ENCODE results near the gene PPARD.
A peak's percentile ranks its signal among the peaks of the same experiment; 100 is the strongest.

GRCh38 chr6:35396991-35397390 is 54.6 kb downstream of the PPARD start:
- TF ChIP-seq CTCF (IDR thresholded peaks at IDR 0.05): no peak
- TF ChIP-seq POLR2A (IDR thresholded peaks at IDR 0.05): peak in 1 of 2 donors; percentile 15

All from adrenal gland (tissue), 5 donors.